Endodermal cell (in vitro differentiated cells): ENCODE measurements around the gene PSAP. TPM values are rescaled to one million over a fixed set of nuclear protein-coding genes. Genes with fewer than 3 reads are reported as not detected.

Experiments
- DNase-seq: peaks from one replicate; pipeline ENCODE4 v3.0.0-alpha.2; 2017
- H3K27ac ChIP-seq: 2 replicates; pipeline ENCODE4 v1.5.1; 2013; ENCODE audit warnings: mild to moderate bottlenecking, low read depth, low read length, moderate library complexity
- H3K27me3 ChIP-seq: 2 replicates; pipeline ENCODE4 v1.6.1; 2013; ENCODE audit warnings: mild to moderate bottlenecking, low read length, moderate library complexity; ENCODE audit not compliant: insufficient read depth, control insufficient read depth, poor library complexity, severe bottlenecking
- H3K36me3 ChIP-seq: 2 replicates; pipeline ENCODE4 v1.7.0; 2013; ENCODE audit warnings: mild to moderate bottlenecking, low read length, moderate library complexity; ENCODE audit not compliant: control insufficient read depth, insufficient read depth
- H3K4me1 ChIP-seq: one replicate; pipeline ENCODE4 v1.7.0; 2013; ENCODE audit warnings: low read length; ENCODE audit not compliant: control insufficient read depth, insufficient read depth
- H3K4me3 ChIP-seq: 2 replicates; pipeline ENCODE4 v1.5.1; 2013; ENCODE audit warnings: mild to moderate bottlenecking, low read length, moderate library complexity
- H3K9ac ChIP-seq: 2 replicates; pipeline ENCODE4 v1.6.1; 2013; ENCODE audit warnings: mild to moderate bottlenecking, low read length, moderate library complexity; ENCODE audit not compliant: poor library complexity, severe bottlenecking; ENCODE audit errors: extremely low read depth
- H3K9me3 ChIP-seq: 2 replicates; pipeline ENCODE4 v1.6.1; 2013; ENCODE audit warnings: mild to moderate bottlenecking, low read length, moderate library complexity; ENCODE audit not compliant: control insufficient read depth
- H3K27ac Mint-ChIP-seq: 2 replicates; pipeline ENCODE4 v1.8.0; 2020; ENCODE audit warnings: mixed read lengths
- H3K27me3 Mint-ChIP-seq: 2 replicates; pipeline ENCODE4 v1.8.0; 2021; ENCODE audit warnings: mild to moderate bottlenecking, mixed read lengths; ENCODE audit not compliant: insufficient read depth
- H3K36me3 Mint-ChIP-seq: 2 replicates; pipeline ENCODE4 v1.8.0; 2020; ENCODE audit warnings: low read depth, mixed read lengths
- H3K4me1 Mint-ChIP-seq: 2 replicates; pipeline ENCODE4 v1.8.0; 2020; ENCODE audit warnings: mixed read lengths
- H3K4me3 Mint-ChIP-seq: 2 replicates; pipeline ENCODE4 v1.8.0; 2020; ENCODE audit warnings: mild to moderate bottlenecking, moderate library complexity, mixed read lengths
- H3K9me3 Mint-ChIP-seq: 2 replicates; pipeline ENCODE4 v1.8.0; 2020; ENCODE audit warnings: mild to moderate bottlenecking, mixed read lengths
- WGBS, 2 experiments: methylation state at CpG; one replicate each; pipeline versions ENCODE4 v1.1.5 to v1.1.7; 2013; ENCODE audit warnings: missing lambda C conversion rate in 2 of 2, mixed read lengths in 1 of 2; ENCODE audit not compliant: insufficient coverage in 1 of 2, insufficient read length in 1 of 2; 5-methylcytosine and 5-hydroxymethylcytosine counted together
- total RNA-seq, 2 donors: library from RNA; stranded (reverse); fragmentation: NEBNext Ultra II Directional in 1 of 2; extraction: Animal tissue kit (Norgen Biotek cat#: 25700) in 1 of 2; gene quantifications; 2 replicates in 1 of 2; 3 replicates in 1 of 2; pipeline ENCODE4 v1.2.1, GENCODE V29; 2021
- TF ChIP-seq, protein P1 (sequence below): fragments of 200-600 bp; sonication (generic); conservative IDR thresholded peaks from 2 replicates; pipeline ENCODE4 v1.5.0; 2021; ENCODE audit warnings: antibody characterized with exemption, mild to moderate bottlenecking

PSAP gene
- total RNA-seq, 2 donors from 2014 or later: 456 to 549 TPM

DNA sequence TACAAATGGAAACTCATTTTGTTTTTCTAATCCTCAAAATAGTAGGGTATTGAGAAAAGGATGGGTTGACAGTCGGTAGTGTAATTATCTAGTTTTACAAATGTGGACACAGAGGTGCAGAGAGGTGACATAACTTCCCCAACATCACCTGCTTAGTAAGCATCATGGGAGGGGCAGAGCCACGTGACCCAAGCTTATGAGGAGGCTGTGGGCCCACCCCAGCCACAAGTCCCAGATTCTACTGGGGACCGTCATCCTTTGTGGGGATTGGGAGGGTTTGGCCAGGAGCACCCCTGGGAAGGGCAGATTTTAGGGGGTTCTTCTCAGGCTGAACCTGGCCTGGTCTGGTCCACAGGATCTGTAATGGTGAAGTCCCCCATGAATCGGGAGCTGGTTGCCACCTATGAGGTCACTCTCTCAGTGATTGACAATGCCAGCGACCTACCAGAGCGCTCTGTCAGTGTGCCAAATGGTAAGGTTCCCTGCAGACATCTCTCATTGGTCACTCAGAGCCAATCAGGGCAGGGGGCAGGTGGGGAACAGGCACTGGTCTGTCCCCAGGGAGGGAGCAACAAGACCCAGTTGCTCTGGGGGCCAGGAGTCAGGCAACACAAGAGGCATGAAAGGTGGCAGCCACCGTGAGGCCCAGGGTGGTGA is 54.2 kb downstream of the PSAP start:
- Mint-ChIP-seq H3K27ac (no peak overlapping the region), H3K9me3 (no peaks in the 10 kb centered on the region), H3K4me1 (no peaks in the 10 kb centered on the region), H3K36me3 (no peaks in the 10 kb centered on the region), H3K4me3 (no peak overlapping the region), H3K27me3 (peaks cover 5% of the 10 kb centered on the region)
- 82 to 83% methylated on average over 5 to 7 of the region's 7 CpGs for WGBS, 2 experiments
- Histone ChIP-seq H3K4me3 (no peak overlapping the region), H3K27ac (no peak overlapping the region), H3K36me3 (no peaks in the 10 kb centered on the region), H3K9ac (no peak overlapping the region), H3K27me3 (no peaks in the 10 kb centered on the region), H3K9me3 (no peaks in the 10 kb centered on the region), H3K4me1 (no peaks in the 10 kb centered on the region)
- DNase-seq: peak; percentile 74
- TF ChIP-seq, protein P1, sequence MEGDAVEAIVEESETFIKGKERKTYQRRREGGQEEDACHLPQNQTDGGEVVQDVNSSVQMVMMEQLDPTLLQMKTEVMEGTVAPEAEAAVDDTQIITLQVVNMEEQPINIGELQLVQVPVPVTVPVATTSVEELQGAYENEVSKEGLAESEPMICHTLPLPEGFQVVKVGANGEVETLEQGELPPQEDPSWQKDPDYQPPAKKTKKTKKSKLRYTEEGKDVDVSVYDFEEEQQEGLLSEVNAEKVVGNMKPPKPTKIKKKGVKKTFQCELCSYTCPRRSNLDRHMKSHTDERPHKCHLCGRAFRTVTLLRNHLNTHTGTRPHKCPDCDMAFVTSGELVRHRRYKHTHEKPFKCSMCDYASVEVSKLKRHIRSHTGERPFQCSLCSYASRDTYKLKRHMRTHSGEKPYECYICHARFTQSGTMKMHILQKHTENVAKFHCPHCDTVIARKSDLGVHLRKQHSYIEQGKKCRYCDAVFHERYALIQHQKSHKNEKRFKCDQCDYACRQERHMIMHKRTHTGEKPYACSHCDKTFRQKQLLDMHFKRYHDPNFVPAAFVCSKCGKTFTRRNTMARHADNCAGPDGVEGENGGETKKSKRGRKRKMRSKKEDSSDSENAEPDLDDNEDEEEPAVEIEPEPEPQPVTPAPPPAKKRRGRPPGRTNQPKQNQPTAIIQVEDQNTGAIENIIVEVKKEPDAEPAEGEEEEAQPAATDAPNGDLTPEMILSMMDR: no peak

DNA sequence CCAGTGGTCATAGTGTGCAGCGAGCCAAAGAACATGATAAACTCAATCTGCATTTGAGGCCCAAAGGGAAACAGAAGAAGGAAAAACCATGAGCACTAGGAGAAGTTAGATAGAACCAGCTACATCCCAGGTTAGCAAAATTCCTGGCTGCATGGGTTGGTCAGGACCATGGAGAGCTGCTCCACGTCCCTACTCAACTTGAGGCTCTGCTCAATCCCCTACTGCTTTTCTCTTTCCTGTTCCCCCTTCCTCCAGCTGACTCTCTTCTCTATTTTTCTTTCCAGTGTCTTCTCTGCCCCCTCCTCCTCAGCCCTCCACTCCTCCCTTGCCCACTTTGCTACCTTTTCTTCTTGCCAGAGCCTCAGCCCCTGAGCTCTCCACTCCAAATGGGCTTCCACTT is 55.8 kb downstream of the PSAP start:
- DNase-seq: peak; percentile 86
- no peak overlapping the region for H3K27ac Mint-ChIP-seq
- 12 to 16% methylated on average over 2 of the region's 2 CpGs for WGBS, 2 experiments
- no peaks in the 10 kb centered on the region for H3K36me3 Mint-ChIP-seq
- H3K9ac ChIP-seq: no peak overlapping the region
- H3K4me1 ChIP-seq: no peaks in the 10 kb centered on the region
- peaks cover 5% of the 10 kb centered on the region for H3K27me3 Mint-ChIP-seq
- no peaks in the 10 kb centered on the region for H3K9me3 ChIP-seq
- no peaks in the 10 kb centered on the region for H3K27me3 ChIP-seq
- no peaks in the 10 kb centered on the region for H3K4me1 Mint-ChIP-seq
- H3K4me3 ChIP-seq: no peak overlapping the region
- H3K4me3 Mint-ChIP-seq: no peak overlapping the region
- H3K9me3 Mint-ChIP-seq: no peaks in the 10 kb centered on the region
- H3K36me3 ChIP-seq: no peaks in the 10 kb centered on the region
- H3K27ac ChIP-seq: no peak overlapping the region
- TF ChIP-seq, protein P1: no peak

DNA sequence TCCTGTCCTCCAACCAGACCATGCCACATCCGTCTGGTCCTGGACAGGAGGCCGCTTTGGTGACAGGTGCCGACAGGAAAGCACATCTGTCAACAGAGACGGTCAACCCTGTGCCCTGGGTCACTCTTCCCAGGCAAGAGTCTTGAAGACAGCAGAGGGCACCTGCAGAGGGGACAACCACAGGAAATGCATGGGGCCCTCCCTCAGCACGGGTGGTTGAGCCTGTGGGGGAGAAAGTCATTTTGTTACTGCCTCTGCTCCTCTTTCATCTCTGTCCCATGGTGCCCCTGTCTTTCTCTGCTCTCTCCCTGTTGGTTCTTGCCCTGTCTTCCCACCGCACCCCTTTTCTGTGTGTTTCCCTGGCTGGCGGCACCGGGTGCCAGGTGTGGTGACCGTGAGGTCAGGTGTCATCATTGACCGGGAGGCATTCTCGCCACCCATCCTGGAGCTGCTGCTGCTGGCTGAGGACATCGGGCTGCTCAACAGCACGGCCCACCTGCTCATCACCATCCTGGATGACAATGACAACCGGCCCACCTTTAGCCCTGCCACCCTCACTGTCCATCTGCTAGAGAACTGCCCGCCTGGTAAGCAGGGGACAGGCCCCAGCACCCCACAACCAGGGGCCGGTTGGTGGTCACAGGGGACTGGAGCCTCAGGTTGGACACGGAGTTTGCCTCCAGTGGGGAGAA is 60.2 kb downstream of the PSAP start:
- Mint-ChIP-seq H3K9me3 (no peaks in the 10 kb centered on the region), H3K27me3 (peaks cover 5% of the 10 kb centered on the region), H3K36me3 (no peaks in the 10 kb centered on the region), H3K27ac (no peak overlapping the region), H3K4me3 (no peak overlapping the region), H3K4me1 (no peaks in the 10 kb centered on the region)
- Histone ChIP-seq H3K36me3 (no peaks in the 10 kb centered on the region), H3K9me3 (no peaks in the 10 kb centered on the region), H3K27ac (no peak overlapping the region), H3K9ac (no peak overlapping the region), H3K4me3 (no peak overlapping the region), H3K27me3 (no peaks in the 10 kb centered on the region), H3K4me1 (no peaks in the 10 kb centered on the region)
- DNase-seq: no peak
- 89 to 91% methylated on average over 9 to 17 of the region's 17 CpGs for WGBS, 2 experiments
- TF ChIP-seq, protein P1: no peak
